DMS53 treated with DMSO at 0.1 percent for 48 hours (cell line): ENCODE measurements around the gene PIMREG.

Experiments used
- DNase-seq: peaks from one replicate; lab custom pipeline; 2025; ENCODE audit not compliant: unreplicated experiment; lab: John Stamatoyannopoulos, UW

The PIMREG gene

GRCh38 chr17:6437956-6438355 is 6.3 kb upstream of the PIMREG start:
- no peak for DNase-seq

- DNase-seq, result no peak
These were observed 4.3 kb upstream of the PIMREG start for GRCh38 chr17:6439951-6440350.

GRCh38 chr17:6442775-6443174 is 1.5 kb upstream of the PIMREG start:
- no peak for DNase-seq

GRCh38 chr17:6444571-6445335 is 498 bp downstream of the PIMREG start:
- no peak for DNase-seq

GRCh38 chr17:6446516-6447100 is 2.4 kb downstream of the PIMREG start:
- no peak for DNase-seq

GRCh38 chr17:6448473-6448872 is 4.2 kb downstream of the PIMREG start:
- no peak for DNase-seq

GRCh38 chr17:6449307-6449706 is 5.1 kb downstream of the PIMREG start:
- DNase-seq, result no peak

- DNase-seq, result no peak
These were observed 6.9 kb downstream of the PIMREG start for GRCh38 chr17:6450926-6451832.

GRCh38 chr17:6452471-6453266 is 8.4 kb downstream of the PIMREG start:
- no peak for DNase-seq

GRCh38 chr17:6453279-6454024 is 9.2 kb downstream of the PIMREG start:
- no peak for DNase-seq

- DNase-seq, result no peak
These were observed 10.5 kb downstream of the PIMREG start for GRCh38 chr17:6454495-6455320.

- DNase-seq, result no peak
These were observed 11.1 kb downstream of the PIMREG start for GRCh38 chr17:6455321-6455705.

GRCh38 chr17:6456321-6456720 is 12.1 kb downstream of the PIMREG start:
- DNase-seq, result peak; percentile 27

GRCh38 chr17:6456914-6457687 is 12.8 kb downstream of the PIMREG start:
- DNase-seq, result peak; percentile 51

- DNase-seq, result no peak
These were observed 13.6 kb downstream of the PIMREG start for GRCh38 chr17:6457688-6458459.

GRCh38 chr17:6458460-6458950 is 14.2 kb downstream of the PIMREG start:
- no peak for DNase-seq

- DNase-seq, result no peak
These were observed 16.4 kb downstream of the PIMREG start for GRCh38 chr17:6460531-6461161.
